Activated T-helper 17 cell treated with anti-CD3 and anti-CD28 coated beads, Interleukin-2, amount 50 U/mL, for 72 hours (primary cell): ENCODE results near the gene PLEKHA8. TPM values are rescaled to one million over a fixed set of nuclear protein-coding genes. Genes with fewer than 3 reads are reported as not detected.

ENCODE experiments used
- ATAC-seq: fragments of 150-1000 bp; cut with Tn5 transposase; replicated peaks from 2 replicates; pipeline ENCODE4 v1.10.0; 2021; ENCODE audit warnings: mild to moderate bottlenecking, moderate library complexity
- H3K27ac Mint-ChIP-seq: one replicate; pipeline ENCODE4 v1.8.0; 2022; ENCODE audit warnings: mixed read lengths
- H3K27me3 Mint-ChIP-seq: one replicate; pipeline ENCODE4 v1.8.0; 2022; ENCODE audit warnings: mixed read lengths
- H3K36me3 Mint-ChIP-seq: one replicate; pipeline ENCODE4 v1.8.0; 2022; ENCODE audit warnings: low read depth, mild to moderate bottlenecking, mixed read lengths
- H3K4me1 Mint-ChIP-seq: one replicate; pipeline ENCODE4 v1.8.0; 2022; ENCODE audit warnings: mixed read lengths
- H3K4me3 Mint-ChIP-seq: one replicate; pipeline ENCODE4 v1.8.0; 2022; ENCODE audit warnings: mild to moderate bottlenecking, mixed read lengths
- H3K9me3 Mint-ChIP-seq: one replicate; pipeline ENCODE4 v1.8.0; 2022; ENCODE audit warnings: mixed read lengths
- total RNA-seq, 2 donors: library from RNA; stranded (reverse); gene quantifications; one replicate each; pipeline ENCODE4 v1.2.3, GENCODE V29; 2022

PLEKHA8 gene
- total RNA-seq, 2 donors from 2014 or later = 16.1 to 18.2 TPM

GRCh38 chr7:30119890-30120577, 91.8 kb downstream of the PLEKHA8 start:
- H3K4me1 Mint-ChIP-seq = peaks cover under 1% of the 10 kb centered on the region
- H3K4me3 Mint-ChIP-seq = no peak overlapping the region
- no peaks in the 10 kb centered on the region for H3K9me3 Mint-ChIP-seq
- peak overlapping the region; percentile 22 for H3K27ac Mint-ChIP-seq
- H3K36me3 Mint-ChIP-seq = no peaks in the 10 kb centered on the region
- no peaks in the 10 kb centered on the region for H3K27me3 Mint-ChIP-seq
- ATAC-seq = no peak

GRCh38 chr7:30133736-30134610, 105.8 kb downstream of the PLEKHA8 start:
- H3K36me3 Mint-ChIP-seq = no peaks in the 10 kb centered on the region
- no peak for ATAC-seq
- peak overlapping the region; percentile 85 for H3K4me3 Mint-ChIP-seq
- peak overlapping the region; percentile 73 for H3K27ac Mint-ChIP-seq
- H3K9me3 Mint-ChIP-seq = no peaks in the 10 kb centered on the region
- no peaks in the 10 kb centered on the region for H3K27me3 Mint-ChIP-seq
- peaks cover 5% of the 10 kb centered on the region for H3K4me1 Mint-ChIP-seq

- no peaks in the 10 kb centered on the region for H3K27me3 Mint-ChIP-seq
- no peaks in the 10 kb centered on the region for H3K36me3 Mint-ChIP-seq
- no peaks in the 10 kb centered on the region for H3K9me3 Mint-ChIP-seq
- peak; percentile 88 for ATAC-seq
- H3K4me3 Mint-ChIP-seq = peak within 1 kb of the TSS; percentile 85
- peaks cover 5% of the 10 kb centered on the region for H3K4me1 Mint-ChIP-seq
- H3K27ac Mint-ChIP-seq = peak within 1 kb of the TSS; percentile 73
Measured at GRCh38 chr7:30134611-30135300, 106.5 kb downstream of the PLEKHA8 start, which contains the start of gene MTURN. Gene MTURN (plus strand): TSS chr7:30134986. CDS start chr7:30135137, 151 bp downstream.

- no peaks in the 10 kb centered on the region for H3K27me3 Mint-ChIP-seq
- ATAC-seq = peak; percentile 53
Measured at GRCh38 chr7:30135301-30136116, 107.3 kb downstream of the PLEKHA8 start.

GRCh38 chr7:30136117-30136731, 108.0 kb downstream of the PLEKHA8 start:
- Mint-ChIP-seq H3K4me3 (peak overlapping the region; percentile 83), H3K4me1 (peaks cover 10% of the 10 kb centered on the region), H3K27ac (peak overlapping the region; percentile 54), H3K27me3 (no peaks in the 10 kb centered on the region), H3K9me3 (no peaks in the 10 kb centered on the region), H3K36me3 (no peaks in the 10 kb centered on the region)
- no peak for ATAC-seq

More at GRCh38 chr7:30135301-30136116, 107.3 kb downstream of the PLEKHA8 start:
- H3K9me3 Mint-ChIP-seq = no peaks in the 10 kb centered on the region
- peaks cover 8% of the 10 kb centered on the region for H3K4me1 Mint-ChIP-seq
- H3K27ac Mint-ChIP-seq = peak overlapping the region; percentile 54
- no peaks in the 10 kb centered on the region for H3K36me3 Mint-ChIP-seq
- H3K4me3 Mint-ChIP-seq = peak overlapping the region; percentile 85

GRCh38 chr7:30136743-30137485, 108.7 kb downstream of the PLEKHA8 start:
- Mint-ChIP-seq H3K4me1 (peaks cover 10% of the 10 kb centered on the region), H3K4me3 (peak overlapping the region; percentile 83), H3K27ac (no peak overlapping the region), H3K36me3 (no peaks in the 10 kb centered on the region), H3K27me3 (no peaks in the 10 kb centered on the region), H3K9me3 (no peaks in the 10 kb centered on the region)
- no peak for ATAC-seq

- H3K27me3 Mint-ChIP-seq = no peaks in the 10 kb centered on the region
- H3K36me3 Mint-ChIP-seq = no peaks in the 10 kb centered on the region
- H3K27ac Mint-ChIP-seq = no peak overlapping the region
- no peak overlapping the region for H3K4me3 Mint-ChIP-seq
- H3K9me3 Mint-ChIP-seq = no peaks in the 10 kb centered on the region
- no peak for ATAC-seq
- peaks cover 5% of the 10 kb centered on the region for H3K4me1 Mint-ChIP-seq
Measured at GRCh38 chr7:30139836-30140384, 111.7 kb downstream of the PLEKHA8 start.

GRCh38 chr7:30140456-30140855, 112.2 kb downstream of the PLEKHA8 start:
- Mint-ChIP-seq H3K4me3 (no peak overlapping the region), H3K4me1 (peaks cover 5% of the 10 kb centered on the region), H3K27ac (no peak overlapping the region), H3K9me3 (no peaks in the 10 kb centered on the region), H3K36me3 (no peaks in the 10 kb centered on the region), H3K27me3 (no peaks in the 10 kb centered on the region)
- no peak for ATAC-seq

GRCh38 chr7:30142710-30143109, 114.5 kb downstream of the PLEKHA8 start:
- Mint-ChIP-seq H3K36me3 (no peaks in the 10 kb centered on the region), H3K27me3 (no peaks in the 10 kb centered on the region), H3K4me3 (no peak overlapping the region), H3K4me1 (peaks cover 5% of the 10 kb centered on the region), H3K27ac (no peak overlapping the region), H3K9me3 (no peaks in the 10 kb centered on the region)
- ATAC-seq = no peak

- no peaks in the 10 kb centered on the region for H3K27me3 Mint-ChIP-seq
- peaks cover 5% of the 10 kb centered on the region for H3K4me1 Mint-ChIP-seq
- no peaks in the 10 kb centered on the region for H3K9me3 Mint-ChIP-seq
- peak; percentile 65 for ATAC-seq
- H3K4me3 Mint-ChIP-seq = no peak overlapping the region
- H3K27ac Mint-ChIP-seq = no peak overlapping the region
- H3K36me3 Mint-ChIP-seq = no peaks in the 10 kb centered on the region
Measured at GRCh38 chr7:30143748-30144251, 115.6 kb downstream of the PLEKHA8 start.

GRCh38 chr7:30144657-30145306, 116.6 kb downstream of the PLEKHA8 start:
- no peaks in the 10 kb centered on the region for H3K27me3 Mint-ChIP-seq
- no peak overlapping the region for H3K4me3 Mint-ChIP-seq
- H3K4me1 Mint-ChIP-seq = peaks cover 5% of the 10 kb centered on the region
- no peaks in the 10 kb centered on the region for H3K36me3 Mint-ChIP-seq
- no peaks in the 10 kb centered on the region for H3K9me3 Mint-ChIP-seq
- no peak for ATAC-seq
- H3K27ac Mint-ChIP-seq = no peak overlapping the region

- ATAC-seq = no peak
- Mint-ChIP-seq H3K9me3 (no peaks in the 10 kb centered on the region), H3K36me3 (no peaks in the 10 kb centered on the region), H3K4me1 (peaks cover 2% of the 10 kb centered on the region), H3K4me3 (no peak overlapping the region), H3K27me3 (no peaks in the 10 kb centered on the region), H3K27ac (no peak overlapping the region)
Measured at GRCh38 chr7:30145426-30145970, 117.3 kb downstream of the PLEKHA8 start.
